Erythroblast (primary cell): ENCODE measurements around the gene KLF16.

ENCODE experiments used
- DNase-seq, 2 experiments: peaks; one replicate each; lab custom pipeline; 2025; lab: John Stamatoyannopoulos, UW
- GATA1 ChIP-seq: IDR thresholded peaks from 2 replicates; pipeline ENCODE4 v1.6.1; 2011; ENCODE audit warnings: low read depth, mild to moderate bottlenecking, control low read depth, low read length, moderate library complexity
- POLR2A ChIP-seq: IDR thresholded peaks from 2 replicates; pipeline ENCODE4 v1.6.1; 2011; ENCODE audit warnings: mild to moderate bottlenecking, low read length

The KLF16 gene

DNA sequence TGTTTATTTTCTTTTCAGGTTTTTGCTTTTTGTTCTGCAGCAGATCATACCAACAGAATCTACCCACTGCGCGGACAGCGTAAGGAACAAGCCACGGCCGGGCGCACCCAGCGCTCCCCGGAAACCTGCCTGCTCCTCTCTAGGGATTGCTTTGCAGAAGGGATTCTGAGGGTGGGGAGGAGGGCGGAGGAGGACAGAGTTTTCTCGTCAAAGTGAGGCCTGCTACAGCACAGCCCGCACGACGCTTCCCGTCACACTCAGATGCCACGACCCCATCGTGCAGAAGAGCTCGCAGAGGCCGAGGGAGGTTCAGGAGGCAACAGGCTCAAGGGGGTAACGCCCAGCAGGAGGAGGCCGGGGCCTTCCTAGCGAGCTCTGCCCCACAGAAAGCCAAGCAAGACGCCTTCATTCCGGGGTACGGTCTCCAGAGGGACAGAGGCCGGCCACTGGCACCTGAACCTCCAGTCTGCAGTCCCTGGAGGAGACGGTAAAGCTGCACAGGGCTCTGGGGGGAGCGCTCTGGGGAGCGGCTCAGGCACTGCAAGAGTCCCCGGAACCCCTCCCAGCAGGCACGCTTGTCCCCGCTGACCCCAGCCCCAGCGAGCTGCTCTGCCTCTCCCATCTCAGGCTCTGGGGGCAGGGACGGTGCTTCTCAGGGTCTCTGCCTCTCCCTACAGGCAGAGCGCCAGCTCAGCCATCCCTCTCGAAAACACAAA is 22.0 kb downstream of the KLF16 start:
- no peak for TF ChIP-seq POLR2A
- TF ChIP-seq GATA1: no peak
- no peak for DNase-seq

DNA sequence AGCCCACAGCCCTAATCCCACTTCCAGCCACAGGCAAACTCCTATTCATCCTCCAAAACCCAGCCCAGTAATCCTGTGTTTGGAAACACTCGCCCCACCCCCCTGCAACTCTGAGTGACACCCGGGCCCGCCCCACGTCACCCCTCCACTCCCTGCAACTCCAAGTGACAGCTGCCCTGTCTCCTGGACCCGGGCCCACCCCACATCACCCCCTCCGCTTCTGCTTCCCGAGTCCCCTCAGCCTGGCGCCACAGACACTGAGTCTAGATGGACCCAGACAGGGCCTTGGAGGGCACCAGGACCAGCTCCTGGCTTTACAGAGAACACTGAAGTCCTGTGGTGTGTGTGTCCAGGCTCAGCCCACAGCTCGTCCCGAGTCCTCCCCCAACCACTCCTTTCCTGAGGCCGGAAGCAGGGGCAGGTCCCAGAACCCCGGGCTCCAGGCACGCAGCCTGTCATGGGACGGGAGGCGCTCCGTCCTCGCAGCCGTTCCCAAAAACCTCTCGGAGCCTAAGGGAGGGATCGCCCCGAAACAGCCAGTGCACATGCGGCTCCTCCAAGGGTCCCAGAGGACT is 22.8 kb downstream of the KLF16 start:
- no peak for TF ChIP-seq GATA1
- DNase-seq: no peak

DNA sequence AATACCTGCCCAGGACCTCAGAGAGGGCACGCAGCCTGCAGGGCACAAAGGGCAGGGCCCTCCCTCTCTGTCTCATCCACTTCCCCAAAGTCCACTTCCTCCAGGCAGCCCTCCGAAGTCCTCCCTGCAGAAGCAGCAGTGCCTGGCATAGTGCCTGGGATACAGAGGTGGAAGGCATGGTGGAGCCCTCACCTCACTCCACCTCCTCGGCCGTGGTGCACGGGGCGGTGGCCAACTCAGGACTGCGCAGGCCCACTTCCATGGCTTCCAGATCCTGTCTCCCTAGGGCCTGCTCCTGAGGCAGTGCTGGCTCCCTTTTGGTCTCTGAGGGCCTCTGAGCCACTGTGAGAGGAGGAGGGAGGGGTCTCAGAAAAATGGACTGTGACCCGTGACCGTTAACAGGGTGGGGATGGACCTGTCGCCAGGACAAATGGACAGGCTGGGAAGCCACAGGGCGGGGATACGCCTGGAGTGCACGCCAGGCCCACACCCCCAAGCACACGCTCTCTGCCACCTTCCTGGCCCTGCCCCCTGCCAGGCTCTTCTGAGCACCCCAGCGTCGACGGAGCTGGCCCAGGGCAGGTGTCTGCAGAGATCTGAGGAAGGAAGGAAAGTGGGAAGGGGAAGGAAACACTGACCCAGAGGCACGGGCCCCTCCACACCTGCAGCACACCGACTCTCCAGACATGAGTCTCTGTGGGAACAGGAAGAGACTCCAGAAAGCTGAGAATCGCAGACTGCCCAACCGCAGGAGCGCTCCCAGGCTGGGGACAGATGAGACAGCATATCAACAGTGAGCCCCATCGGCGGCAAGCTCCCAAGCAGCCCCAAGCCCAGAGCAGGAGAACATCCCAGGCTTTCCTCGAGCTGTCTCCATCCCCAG is 23.5 kb downstream of the KLF16 start:
- TF ChIP-seq GATA1 (no peak), POLR2A (no peak)
- DNase-seq: no peak

DNA sequence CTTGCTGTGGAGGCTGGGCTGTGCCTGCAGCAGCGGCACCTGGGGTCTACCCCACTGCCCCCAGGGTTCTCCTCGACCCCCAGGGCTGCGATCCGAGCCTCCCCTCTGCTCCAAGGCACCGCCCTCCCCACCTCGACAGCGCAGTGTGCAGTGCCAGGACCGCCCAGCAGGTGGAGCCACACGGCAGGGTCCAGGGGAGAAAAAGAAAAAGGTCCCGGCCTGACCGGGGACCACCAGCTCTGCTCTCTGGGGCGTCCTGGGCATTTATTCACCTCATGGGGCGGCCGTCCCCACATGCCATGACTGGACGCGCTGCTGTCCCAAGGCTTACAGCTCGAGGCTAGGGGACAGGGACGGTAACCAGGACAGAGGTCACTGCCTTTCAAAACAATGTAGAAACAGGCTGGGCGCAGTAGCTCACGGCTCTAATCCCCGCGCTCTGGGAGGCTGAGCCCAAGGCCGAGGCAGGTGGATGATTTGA is 25.7 kb downstream of the KLF16 start:
- TF ChIP-seq GATA1 (no peak), POLR2A (no peak)
- peak; percentile 79 to 86 for DNase-seq

DNA sequence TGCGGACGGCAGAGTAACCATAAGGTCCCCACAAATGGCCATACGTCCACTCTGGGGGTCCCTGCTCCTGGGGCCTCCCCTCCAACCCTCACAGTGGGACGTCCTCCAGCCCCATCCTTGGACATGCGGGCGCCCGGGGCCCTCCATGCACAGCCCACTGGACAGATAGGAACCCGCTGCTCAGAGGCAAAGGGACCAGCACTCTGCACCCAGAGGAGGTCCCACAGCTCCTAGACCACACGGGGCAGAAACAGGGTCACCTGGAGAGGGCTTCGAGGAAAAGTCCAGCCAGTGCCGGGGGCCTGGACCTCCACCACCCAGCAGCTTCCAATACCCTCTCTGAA is 26.2 kb downstream of the KLF16 start:
- DNase-seq: no peak
- TF ChIP-seq POLR2A: no peak
- TF ChIP-seq GATA1: no peak

DNA sequence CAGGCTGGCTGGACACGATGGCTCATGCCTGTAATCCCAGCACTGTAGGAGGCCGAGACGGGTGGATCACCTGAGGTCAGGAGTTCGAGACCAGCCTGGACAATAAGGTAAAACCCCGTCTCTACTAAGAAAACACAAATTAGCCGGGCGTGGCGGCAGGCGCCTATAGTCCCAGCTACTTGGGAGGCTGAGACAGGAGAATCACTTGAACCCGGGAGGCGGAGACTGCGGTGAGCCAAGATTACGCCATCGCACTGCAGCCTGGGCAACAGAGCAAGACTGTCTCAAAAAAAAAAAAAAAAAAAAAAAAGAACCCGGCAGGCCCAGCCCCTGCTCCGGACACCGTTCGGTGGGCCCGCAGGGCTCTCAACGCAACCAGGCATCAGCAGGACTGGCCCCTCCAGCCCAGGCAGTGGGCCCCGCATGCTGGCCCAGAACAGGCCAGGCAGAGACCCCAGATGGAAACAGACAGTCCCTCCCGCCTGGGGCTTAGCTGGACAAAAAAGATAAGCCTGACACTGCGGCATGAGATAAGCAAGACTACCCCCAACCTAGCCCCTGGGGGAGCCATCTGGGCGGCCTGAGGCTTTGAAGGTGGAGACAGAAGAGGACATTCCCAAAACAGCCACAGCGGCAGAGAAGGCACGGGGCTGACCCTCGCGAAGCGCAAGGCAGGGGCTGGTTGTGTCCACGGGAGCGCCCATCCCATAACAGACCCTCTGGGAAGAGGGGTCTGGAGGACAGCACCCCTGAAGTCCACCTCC is 26.7 kb downstream of the KLF16 start:
- peak; percentile 88 to 96 for DNase-seq

DNA sequence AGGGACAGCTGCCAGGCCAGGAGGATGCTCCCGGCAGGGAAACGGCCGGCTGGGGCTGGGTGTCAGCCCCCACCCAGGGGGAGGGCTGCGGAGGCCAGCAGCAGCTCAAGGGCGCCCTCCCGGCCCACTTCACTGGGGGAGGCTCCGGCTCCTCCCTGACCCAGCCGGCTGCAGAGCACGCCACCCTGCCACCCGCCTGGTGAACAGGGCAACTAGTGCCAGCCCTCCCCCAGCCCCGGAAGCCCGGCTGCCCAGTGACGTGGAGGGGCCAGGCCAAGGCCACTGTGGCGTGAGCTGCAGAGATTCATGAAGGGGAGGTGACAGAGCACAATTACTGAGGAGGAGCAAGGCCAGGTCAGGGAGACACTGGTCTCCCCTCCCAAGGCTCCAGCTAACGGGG is 29.8 kb downstream of the KLF16 start:
- TF ChIP-seq POLR2A: no peak
- no peak for TF ChIP-seq GATA1
- no peak for DNase-seq

More for the DNA sequence above, 26.7 kb downstream of the KLF16 start:
- peak; percentile 77 for TF ChIP-seq GATA1
- no peak for TF ChIP-seq POLR2A

DNA sequence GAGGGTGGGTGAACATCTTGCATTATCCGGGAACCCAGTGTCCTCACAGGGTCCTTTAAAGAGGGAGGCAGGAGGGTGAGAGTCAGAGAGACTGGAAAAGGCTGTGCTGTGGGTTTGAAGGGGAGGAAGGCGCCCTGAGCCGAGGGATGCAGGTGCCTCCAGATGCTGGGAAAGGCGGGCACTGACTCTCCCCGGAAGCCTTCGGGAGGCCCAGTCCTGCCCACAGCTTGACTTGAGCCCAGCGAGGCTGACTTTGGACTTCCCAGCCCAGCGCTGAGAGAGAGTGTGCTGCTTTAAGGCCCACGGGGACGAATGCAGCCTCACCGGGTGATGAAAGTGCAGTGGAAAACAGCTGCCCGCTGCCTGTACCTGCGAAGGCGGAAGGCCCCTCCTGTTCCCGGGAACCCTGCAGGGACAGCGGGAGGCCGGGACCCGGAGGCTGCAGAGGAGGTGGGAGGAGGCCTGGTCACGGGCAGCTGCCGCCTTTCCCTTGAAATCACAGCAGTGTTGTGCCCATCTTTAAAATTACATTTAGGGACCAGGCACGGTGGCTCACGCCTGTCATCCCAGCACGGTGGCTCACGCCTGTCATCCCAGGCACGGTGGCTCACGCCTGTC is 31.2 kb downstream of the KLF16 start:
- DNase-seq: no peak
- TF ChIP-seq POLR2A (no peak), GATA1 (no peak)

DNA sequence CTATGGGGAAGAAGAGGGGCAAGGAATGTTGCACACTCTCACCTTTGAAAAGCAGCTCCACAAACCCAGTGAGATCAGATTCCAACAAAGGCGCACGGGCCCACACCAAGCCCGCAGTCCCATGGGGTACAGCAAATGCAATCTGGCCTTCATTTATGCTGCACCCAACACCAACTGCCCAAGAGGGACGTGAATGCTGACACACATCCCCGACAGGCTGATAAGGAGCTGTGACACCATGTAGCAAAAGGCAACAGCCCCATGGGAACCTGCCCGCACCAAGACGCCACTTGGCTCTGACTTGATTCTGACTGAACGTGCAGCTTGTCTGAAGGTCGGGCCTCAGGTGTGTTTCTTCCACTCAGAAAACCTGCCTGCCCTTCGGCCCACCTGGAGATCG is 32.4 kb downstream of the KLF16 start:
- no peak for DNase-seq
- no peak for TF ChIP-seq GATA1
- no peak for TF ChIP-seq POLR2A

DNA sequence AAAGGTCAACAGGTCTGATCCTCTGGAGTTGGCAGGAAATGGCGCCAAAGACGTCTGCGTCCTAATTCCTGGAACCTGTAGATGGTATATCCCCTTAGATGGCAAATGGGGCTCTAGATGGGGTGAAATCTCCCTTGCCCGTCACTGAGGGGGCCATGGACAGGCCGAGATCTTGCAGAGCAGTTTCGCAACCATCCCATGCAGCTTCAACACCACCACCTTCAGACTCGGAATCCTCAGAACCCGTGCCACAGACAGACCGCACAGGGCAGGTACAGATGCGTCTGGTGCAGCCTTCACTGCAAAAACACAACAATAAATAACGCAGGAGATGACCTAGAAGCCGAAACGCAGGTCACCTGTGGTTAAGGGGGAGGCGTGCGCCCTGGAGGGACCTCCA is 32.8 kb downstream of the KLF16 start:
- DNase-seq: no peak
- TF ChIP-seq GATA1 (no peak), POLR2A (no peak)

DNA sequence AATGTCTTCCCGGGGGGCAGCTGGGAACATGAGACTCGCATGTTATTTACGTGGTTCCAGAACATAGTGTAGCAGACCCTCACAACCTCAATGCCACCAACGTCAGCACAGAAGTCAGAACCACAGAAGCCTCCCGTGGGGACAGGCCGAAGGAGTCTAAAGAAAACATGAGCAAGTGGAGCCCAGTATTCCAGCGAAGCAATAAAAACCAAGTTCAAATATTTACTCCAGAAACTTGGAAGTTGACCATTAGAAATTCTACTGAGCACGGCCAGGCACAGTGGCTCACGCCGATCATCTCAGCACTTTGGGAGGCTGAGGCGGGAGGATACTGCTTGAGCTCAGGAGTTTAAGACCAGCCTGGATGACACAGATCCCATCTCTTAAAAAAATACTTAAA is 33.4 kb downstream of the KLF16 start:
- DNase-seq: no peak
- TF ChIP-seq POLR2A (no peak), GATA1 (no peak)

DNA sequence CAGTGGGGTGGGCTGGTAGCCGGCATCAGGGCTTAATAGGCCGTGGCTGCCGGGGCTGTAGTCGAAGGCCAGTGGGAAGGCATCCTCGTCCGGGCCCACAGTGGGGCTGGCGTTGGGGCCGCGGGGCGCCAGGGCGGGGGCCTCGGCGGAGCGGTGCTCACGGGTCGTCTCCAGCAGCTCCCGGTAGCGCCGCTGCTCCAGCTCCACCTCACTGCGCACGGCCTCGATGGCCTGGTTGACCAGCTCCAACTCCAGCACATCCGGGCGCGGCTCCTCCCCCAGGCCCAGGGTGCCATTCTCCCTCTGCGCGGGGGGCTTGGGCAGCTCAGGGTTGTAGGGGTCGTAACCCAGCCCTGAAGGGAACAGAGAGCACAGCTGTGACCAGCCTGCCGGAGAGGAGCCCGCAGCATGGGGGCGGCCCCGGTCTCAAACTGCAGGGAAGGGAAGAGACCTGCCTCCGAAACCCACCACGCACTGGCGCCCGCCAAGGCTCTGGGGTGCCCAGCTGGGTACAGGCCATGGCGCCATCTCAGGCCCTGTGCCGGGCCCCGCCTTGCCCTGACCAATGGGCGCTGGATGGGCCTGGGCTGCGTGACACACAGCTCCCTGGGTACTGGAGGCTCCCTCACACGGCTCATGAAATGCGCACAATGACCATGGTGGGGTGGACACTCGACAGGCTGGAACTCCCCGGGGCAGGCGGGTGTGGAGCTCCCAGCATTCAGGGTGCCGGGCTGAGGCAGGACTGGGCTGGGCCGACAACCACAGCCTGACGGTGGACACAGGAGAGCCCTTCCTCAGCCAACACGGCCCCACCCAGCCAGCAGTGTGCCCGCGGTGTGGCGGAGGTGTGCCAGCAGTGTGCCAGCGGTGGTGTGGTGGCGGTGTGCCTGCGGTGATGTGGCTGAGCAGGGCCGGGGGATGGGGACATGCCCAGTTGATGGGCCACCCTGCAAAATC is 34.8 kb downstream of the KLF16 start:
- no peak for DNase-seq
- no peak for TF ChIP-seq GATA1
